ENCODE data around the gene CCDC149.
A peak's percentile ranks its signal among the peaks of the same experiment; 100 is the strongest.

CCDC149 gene

GRCh38 chr4:24853142-24853541 is 59.7 kb downstream of the CCDC149 start (continued):
- TF ChIP-seq CREB5 (CRISPR knock-in tag; IDR thresholded peaks at IDR 0.05; ENCODE audit: low read depth) (no peak), ZFP30 (CRISPR knock-in tag; IDR thresholded peaks at IDR 0.05) (no peak), CSRNP3 (CRISPR knock-in tag; IDR thresholded peaks at IDR 0.05) (no peak), ISL1 (CRISPR knock-in tag; IDR thresholded peaks at IDR 0.05) (no peak), CSDC2 (CRISPR knock-in tag; IDR thresholded peaks at IDR 0.05) (no peak), TCF4 (CRISPR knock-in tag; IDR thresholded peaks at IDR 0.05; ENCODE audit: borderline replicate concordance) (no peak)

GRCh38 chr4:24850674-24851073 is 62.2 kb downstream of the CCDC149 start:
- TF ChIP-seq OSR1 (CRISPR knock-in tag; IDR thresholded peaks at IDR 0.05) (no peak), PATZ1 (CRISPR knock-in tag; IDR thresholded peaks at IDR 0.05; ENCODE audit: borderline replicate concordance) (no peak), ZFP3 (CRISPR knock-in tag; IDR thresholded peaks at IDR 0.05) (no peak), TOX (CRISPR knock-in tag; IDR thresholded peaks at IDR 0.05; ENCODE audit: borderline replicate concordance) (no peak), ZFP30 (CRISPR knock-in tag; IDR thresholded peaks at IDR 0.05) (no peak), ZNF565 (CRISPR knock-in tag; conservative IDR thresholded peaks at IDR 0.05; ENCODE audit: low read depth) (no peak), BACH2 (CRISPR knock-in tag; IDR thresholded peaks at IDR 0.05; ENCODE audit: borderline replicate concordance) (no peak), ISL1 (CRISPR knock-in tag; IDR thresholded peaks at IDR 0.05) (no peak), GLIS3 (CRISPR knock-in tag; IDR thresholded peaks at IDR 0.05) (no peak), ESRRG (CRISPR knock-in tag; IDR thresholded peaks at IDR 0.05) (no peak), ARNTL (CRISPR knock-in tag; IDR thresholded peaks at IDR 0.05; ENCODE audit: borderline replicate concordance, low read depth) (no peak), CSDC2 (CRISPR knock-in tag; IDR thresholded peaks at IDR 0.05) (no peak), ZNF8 (CRISPR knock-in tag; IDR thresholded peaks at IDR 0.05) (no peak)
- ATAC-seq: peak; percentile 96

- no peak for ATAC-seq
- TF ChIP-seq CSRNP3 (CRISPR knock-in tag; IDR thresholded peaks at IDR 0.05): no peak
These were observed 63.1 kb downstream of the CCDC149 start for GRCh38 chr4:24849756-24850155.

GRCh38 chr4:24849351-24849750 is 63.5 kb downstream of the CCDC149 start:
- TF ChIP-seq GLIS3 (CRISPR knock-in tag; IDR thresholded peaks at IDR 0.05): no peak
- TF ChIP-seq ZC3H10 (CRISPR knock-in tag; IDR thresholded peaks at IDR 0.05): no peak
- TF ChIP-seq TOX (CRISPR knock-in tag; IDR thresholded peaks at IDR 0.05; ENCODE audit: borderline replicate concordance): no peak
- no peak for TF ChIP-seq POU6F1 (CRISPR knock-in tag; IDR thresholded peaks at IDR 0.05; ENCODE audit: borderline replicate concordance, low read depth)
- no peak for TF ChIP-seq ZFP3 (CRISPR knock-in tag; IDR thresholded peaks at IDR 0.05)
- TF ChIP-seq OSR1 (CRISPR knock-in tag; IDR thresholded peaks at IDR 0.05): no peak
- TF ChIP-seq ISL1 (CRISPR knock-in tag; IDR thresholded peaks at IDR 0.05): no peak
- TF ChIP-seq ZNF8 (CRISPR knock-in tag; IDR thresholded peaks at IDR 0.05): no peak
- no peak for ATAC-seq

- no peak for ATAC-seq
These were observed 66.1 kb downstream of the CCDC149 start for GRCh38 chr4:24846716-24847115.

More at GRCh38 chr4:24846716-24847115, 66.1 kb downstream of the CCDC149 start:
- TF ChIP-seq ZNF8 (CRISPR knock-in tag; IDR thresholded peaks at IDR 0.05) (no peak), SNAI2 (CRISPR knock-in tag; IDR thresholded peaks at IDR 0.05) (no peak), PPARA (CRISPR knock-in tag; IDR thresholded peaks at IDR 0.05; ENCODE audit: borderline replicate concordance) (no peak), ZNF70 (CRISPR knock-in tag; IDR thresholded peaks at IDR 0.05) (no peak), ZFP30 (CRISPR knock-in tag; IDR thresholded peaks at IDR 0.05) (no peak)

Measured in SK-N-SH treated with all-trans-retinoic acid at 6 μM for 48 hours (cell line).